Neural crest cell (in vitro differentiated cells): ENCODE measurements around the gene CXCR6. TPM values are rescaled to one million over a fixed set of nuclear protein-coding genes. Genes with fewer than 3 reads are reported as not detected.

Experiments
- DNase-seq: peaks from one replicate; pipeline ENCODE4 v3.0.0; 2021; ENCODE audit warnings: low read depth, mixed read lengths, low spot score
- H3K27ac Mint-ChIP-seq: one replicate; pipeline ENCODE4 v1.8.0; 2021; ENCODE audit warnings: mild to moderate bottlenecking, mixed read lengths; ENCODE audit not compliant: unreplicated experiment
- H3K27me3 Mint-ChIP-seq: 2 replicates; pipeline ENCODE4 v1.8.0; 2021; ENCODE audit warnings: low read depth, mild to moderate bottlenecking, mixed read lengths
- H3K36me3 Mint-ChIP-seq: 2 replicates; pipeline ENCODE4 v1.8.0; 2021; ENCODE audit warnings: low read depth, mild to moderate bottlenecking, mixed read lengths
- H3K4me1 Mint-ChIP-seq: 2 replicates; pipeline ENCODE4 v1.8.0; 2021; ENCODE audit warnings: mixed read lengths
- H3K4me3 Mint-ChIP-seq: one replicate; pipeline ENCODE4 v1.8.0; 2021; ENCODE audit warnings: mild to moderate bottlenecking, mixed read lengths
- H3K9me3 Mint-ChIP-seq: 2 replicates; pipeline ENCODE4 v1.8.0; 2021; ENCODE audit warnings: mixed read lengths
- total RNA-seq: library from RNA; stranded (reverse); gene quantifications from 2 replicates; pipeline ENCODE4 v1.2.1, GENCODE V29; 2021
- TF ChIP-seq, protein P1 (sequence below): fragments of 200-600 bp; sonication (generic); conservative IDR thresholded peaks from 2 replicates; pipeline ENCODE4 v1.5.0; 2021; ENCODE audit warnings: antibody characterized with exemption, mild to moderate bottlenecking

The CXCR6 gene
- total RNA-seq, 1 donor from 2014 or later, result not detected

DNA sequence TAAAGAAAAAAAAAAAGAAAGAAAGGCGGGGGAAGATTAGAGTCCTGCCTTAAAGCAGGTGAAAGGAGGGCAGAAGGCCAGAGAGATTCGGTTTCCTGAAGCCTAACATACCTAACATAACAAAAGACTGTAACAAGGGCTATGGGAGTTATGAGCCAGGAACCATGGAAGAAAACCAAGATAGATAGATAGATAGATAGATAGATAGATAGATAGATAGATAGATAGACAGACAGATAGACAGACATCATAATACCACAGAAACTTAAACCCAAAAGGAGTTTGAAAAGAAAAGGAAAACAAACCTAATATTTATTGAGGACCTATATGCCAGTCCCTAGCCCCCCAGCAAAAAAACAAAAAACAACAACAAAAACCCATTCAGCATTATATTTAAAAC lies 54.7 kb downstream of the CXCR6 start:
- TF ChIP-seq, protein P1, sequence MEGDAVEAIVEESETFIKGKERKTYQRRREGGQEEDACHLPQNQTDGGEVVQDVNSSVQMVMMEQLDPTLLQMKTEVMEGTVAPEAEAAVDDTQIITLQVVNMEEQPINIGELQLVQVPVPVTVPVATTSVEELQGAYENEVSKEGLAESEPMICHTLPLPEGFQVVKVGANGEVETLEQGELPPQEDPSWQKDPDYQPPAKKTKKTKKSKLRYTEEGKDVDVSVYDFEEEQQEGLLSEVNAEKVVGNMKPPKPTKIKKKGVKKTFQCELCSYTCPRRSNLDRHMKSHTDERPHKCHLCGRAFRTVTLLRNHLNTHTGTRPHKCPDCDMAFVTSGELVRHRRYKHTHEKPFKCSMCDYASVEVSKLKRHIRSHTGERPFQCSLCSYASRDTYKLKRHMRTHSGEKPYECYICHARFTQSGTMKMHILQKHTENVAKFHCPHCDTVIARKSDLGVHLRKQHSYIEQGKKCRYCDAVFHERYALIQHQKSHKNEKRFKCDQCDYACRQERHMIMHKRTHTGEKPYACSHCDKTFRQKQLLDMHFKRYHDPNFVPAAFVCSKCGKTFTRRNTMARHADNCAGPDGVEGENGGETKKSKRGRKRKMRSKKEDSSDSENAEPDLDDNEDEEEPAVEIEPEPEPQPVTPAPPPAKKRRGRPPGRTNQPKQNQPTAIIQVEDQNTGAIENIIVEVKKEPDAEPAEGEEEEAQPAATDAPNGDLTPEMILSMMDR, result no peak

More for the DNA sequence above, 54.7 kb downstream of the CXCR6 start:
- DNase-seq, result no peak
- no peaks in the 10 kb centered on the region for H3K9me3 Mint-ChIP-seq
- H3K4me1 Mint-ChIP-seq, result peaks cover 10% of the 10 kb centered on the region
- peaks cover 2% of the 10 kb centered on the region for H3K36me3 Mint-ChIP-seq
- H3K4me3 Mint-ChIP-seq, result peak overlapping the region; percentile 57
- H3K27me3 Mint-ChIP-seq, result peaks cover 26% of the 10 kb centered on the region
- no peak overlapping the region for H3K27ac Mint-ChIP-seq

Other genes starting within 250 kb of the CXCR6 start
- not detected in 2 replicates for gene SLC6A20, start 146.9 kb upstream of the CXCR6 start, total RNA-seq
- 17.6 and 21.9 TPM in 2 replicates for gene LZTFL1, start 101.3 kb upstream of the CXCR6 start, total RNA-seq
- not detected in 2 replicates for gene CCR9, start 56.9 kb upstream of the CXCR6 start, total RNA-seq
- 9.7 and 10.4 TPM in 2 replicates for gene FYCO1, start 52.4 kb downstream of the CXCR6 start, total RNA-seq
- gene XCR1, start 84.0 kb downstream of the CXCR6 start, total RNA-seq, result not detected in 2 replicates